Tibial artery (tissue), 4 donors: ENCODE data around the gene CHRD.

Experiments used
- DNase-seq, 2 donors: peaks; one replicate each; pipeline ENCODE4 v3.0.0-alpha.2; 2019
- H3K27ac ChIP-seq, 2 donors: fragments of 200-600 bp; sonication (generic) in 1 of 2; 1 replicate in 1 of 2; 2 replicates in 1 of 2; pipeline ENCODE4 v1.5.1; 2018 to 2019; ENCODE audit warnings: mild to moderate bottlenecking in 1 of 2
- H3K27me3 ChIP-seq, 2 donors: fragments of 200-600 bp; sonication (generic) in 1 of 2; one replicate each; pipeline versions ENCODE4 v1.5.1 to v1.6.0; 2016 to 2019
- H3K36me3 ChIP-seq, 3 donors: fragments of 200-600 bp; sonication (generic) in 2 of 3; one replicate each; pipeline ENCODE4 v1.5.1; 2016 to 2019; ENCODE audit warnings: mild to moderate bottlenecking in 2 of 3
- H3K4me1 ChIP-seq, 4 donors: fragments of 200-600 bp; sonication (generic) in 2 of 4; 1 replicate in 3 of 4; 2 replicates in 1 of 4; pipeline ENCODE4 v1.5.1; 2016 to 2019
- H3K4me3 ChIP-seq, 2 donors: fragments of 200-600 bp; sonication (generic) in 1 of 2; 1 replicate in 1 of 2; 2 replicates in 1 of 2; pipeline ENCODE4 v1.5.1; 2018 to 2019; ENCODE audit warnings: mild to moderate bottlenecking in 2 of 2
- H3K9me3 ChIP-seq, 3 donors: fragments of 200-600 bp; sonication (generic) in 1 of 3; one replicate each; pipeline ENCODE4 v1.5.1; 2016 to 2019
- CTCF ChIP-seq, 2 experiments: fragments of 200-600 bp in 1 of 2; fragments of 450-650 bp in 1 of 2; IDR thresholded peaks; one replicate each; pipeline ENCODE4 v1.5.1; 2017 to 2019; ENCODE audit warnings: antibody characterized with exemption in 2 of 2, mild to moderate bottlenecking in 1 of 2, moderate library complexity in 1 of 2
- intact Hi-C: fragments of 100-400 bp; cut with DNase I; formaldehyde crosslinking; loops from one replicate; pipeline ENCODE4 v1.15.0; 2023; ENCODE audit warnings: low total_unique reads

CHRD gene

GRCh38 chr3:184391266-184391665 lies 11.4 kb downstream of the CHRD start:
- intact Hi-C loops = no loop called here
- H3K9me3 ChIP-seq = no peaks in the 10 kb centered on the region
- TF ChIP-seq CTCF (IDR thresholded peaks at IDR 0.05) = no peak
- DNase-seq = no peak
- H3K4me1 ChIP-seq = no peaks in the 10 kb centered on the region
- H3K27me3 ChIP-seq = no peaks in the 10 kb centered on the region
- no peak overlapping the region for H3K27ac ChIP-seq
- H3K36me3 ChIP-seq = peaks cover 0 to 17% (median 16%) of the 10 kb centered on the region in 3 donors
- no peak overlapping the region for H3K4me3 ChIP-seq

GRCh38 chr3:184395320-184395660 lies 15.4 kb downstream of the CHRD start:
- Histone ChIP-seq H3K4me3 (no peak overlapping the region), H3K9me3 (no peaks in the 10 kb centered on the region), H3K27me3 (no peaks in the 10 kb centered on the region), H3K4me1 (peaks cover 0 to 5% (median 0%) of the 10 kb centered on the region in 4 donors), H3K27ac (no peak overlapping the region), H3K36me3 (no peaks in the 10 kb centered on the region)
- peak in 1 of 2 donors; percentile 46 for DNase-seq
- intact Hi-C loops = no loop called here
- no peak for TF ChIP-seq CTCF (IDR thresholded peaks at IDR 0.05)

GRCh38 chr3:184399410-184399809 lies 19.6 kb downstream of the CHRD start:
- intact Hi-C loops = no loop called here
- Histone ChIP-seq H3K36me3 (no peaks in the 10 kb centered on the region), H3K4me1 (peaks cover 0 to 5% (median 0%) of the 10 kb centered on the region in 4 donors), H3K27ac (no peak overlapping the region), H3K4me3 (no peak overlapping the region), H3K9me3 (no peaks in the 10 kb centered on the region), H3K27me3 (peaks cover 0 to 7% of the 10 kb centered on the region in 2 donors)
- peak in 1 of 2 donors; percentile 58 for DNase-seq
- no peak for TF ChIP-seq CTCF (IDR thresholded peaks at IDR 0.05)

GRCh38 chr3:184405075-184406030 lies 25.5 kb downstream of the CHRD start:
- H3K4me1 ChIP-seq = no peaks in the 10 kb centered on the region
- no peak overlapping the region for H3K4me3 ChIP-seq
- H3K9me3 ChIP-seq = no peaks in the 10 kb centered on the region
- no peak overlapping the region for H3K27ac ChIP-seq
- H3K36me3 ChIP-seq = no peaks in the 10 kb centered on the region
- peak in 1 of 2 donors; percentile 28 for DNase-seq
- peaks cover 0 to 7% of the 10 kb centered on the region in 2 donors for H3K27me3 ChIP-seq
- TF ChIP-seq CTCF (IDR thresholded peaks at IDR 0.05) = no peak
- intact Hi-C loops = no loop called here

GRCh38 chr3:184409331-184409926 lies 29.6 kb downstream of the CHRD start:
- TF ChIP-seq CTCF (IDR thresholded peaks at IDR 0.05) = no peak
- H3K4me3 ChIP-seq = no peak overlapping the region
- peak in 1 of 2 donors; percentile 32 for DNase-seq
- no peak overlapping the region for H3K27ac ChIP-seq
- peaks cover 0 to 3% of the 10 kb centered on the region in 2 donors for H3K27me3 ChIP-seq
- H3K4me1 ChIP-seq = no peaks in the 10 kb centered on the region
- intact Hi-C loops = no loop called here
- H3K36me3 ChIP-seq = no peaks in the 10 kb centered on the region
- no peaks in the 10 kb centered on the region for H3K9me3 ChIP-seq
